Duodenal mucosa (tissue), 2 donors: ENCODE data around the gene SAA1.

Source experiments
- H3K27ac ChIP-seq: one replicate; pipeline ENCODE4 v1.7.0; 2013; ENCODE audit warnings: low read depth, low read length
- H3K27me3 ChIP-seq, 2 donors: one replicate each; pipeline ENCODE4 v1.7.0; 2013; ENCODE audit warnings: low read length in 2 of 2, control low read depth in 1 of 2; ENCODE audit not compliant: insufficient read depth in 2 of 2, control insufficient read depth in 1 of 2
- H3K36me3 ChIP-seq, 2 donors: one replicate each; pipeline ENCODE4 v1.7.0; 2013; ENCODE audit warnings: low read length in 2 of 2, control low read depth in 1 of 2; ENCODE audit not compliant: insufficient read depth in 2 of 2, control insufficient read depth in 1 of 2
- H3K4me1 ChIP-seq, 2 donors: one replicate each; pipeline ENCODE4 v1.7.0; 2013; ENCODE audit warnings: low read length in 2 of 2, control low read depth in 1 of 2; ENCODE audit not compliant: insufficient read depth in 2 of 2, control insufficient read depth in 1 of 2
- H3K4me3 ChIP-seq, 2 donors: one replicate each; pipeline ENCODE4 v1.7.0; 2013; ENCODE audit warnings: low read length in 2 of 2, low read depth in 1 of 2
- H3K9ac ChIP-seq, 2 donors: one replicate each; pipeline ENCODE4 v1.7.0; 2013; ENCODE audit warnings: low read length in 2 of 2, low read depth in 1 of 2
- H3K9me3 ChIP-seq, 2 donors: one replicate each; pipeline ENCODE4 v1.7.0; 2013; ENCODE audit warnings: low read length in 2 of 2, control low read depth in 1 of 2; ENCODE audit not compliant: control insufficient read depth in 1 of 2

The SAA1 gene

DNA sequence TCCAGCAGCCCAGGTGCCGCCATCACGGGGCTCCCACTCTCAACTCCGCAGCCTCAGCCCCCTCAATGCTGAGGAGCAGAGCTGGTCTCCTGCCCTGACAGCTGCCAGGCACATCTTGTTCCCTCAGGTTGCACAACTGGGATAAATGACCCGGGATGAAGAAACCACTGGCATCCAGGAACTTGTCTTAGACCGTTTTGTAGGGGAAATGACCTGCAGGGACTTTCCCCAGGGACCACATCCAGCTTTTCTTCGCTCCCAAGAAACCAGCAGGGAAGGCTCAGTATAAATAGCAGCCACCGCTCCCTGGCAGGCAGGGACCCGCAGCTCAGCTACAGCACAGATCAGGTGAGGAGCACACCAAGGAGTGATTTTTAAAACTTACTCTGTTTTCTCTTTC, at the start of gene SAA1:
SAA1 (plus strand) TSS at position 316 of the 400 bp plus-strand sequence. CDS start 624 bp downstream, outside the sequence.
- H3K9me3 ChIP-seq, result no peaks in the 10 kb centered on the region
- no peak within 1 kb of the TSS for H3K4me3 ChIP-seq
- no peak within 1 kb of the TSS for H3K27ac ChIP-seq
- H3K27me3 ChIP-seq, result no peaks in the 10 kb centered on the region
- H3K4me1 ChIP-seq, result peaks cover 0 to 4% of the 10 kb centered on the region in 2 donors
- no peaks in the 10 kb centered on the region for H3K36me3 ChIP-seq
- no peak within 1 kb of the TSS for H3K9ac ChIP-seq

DNA sequence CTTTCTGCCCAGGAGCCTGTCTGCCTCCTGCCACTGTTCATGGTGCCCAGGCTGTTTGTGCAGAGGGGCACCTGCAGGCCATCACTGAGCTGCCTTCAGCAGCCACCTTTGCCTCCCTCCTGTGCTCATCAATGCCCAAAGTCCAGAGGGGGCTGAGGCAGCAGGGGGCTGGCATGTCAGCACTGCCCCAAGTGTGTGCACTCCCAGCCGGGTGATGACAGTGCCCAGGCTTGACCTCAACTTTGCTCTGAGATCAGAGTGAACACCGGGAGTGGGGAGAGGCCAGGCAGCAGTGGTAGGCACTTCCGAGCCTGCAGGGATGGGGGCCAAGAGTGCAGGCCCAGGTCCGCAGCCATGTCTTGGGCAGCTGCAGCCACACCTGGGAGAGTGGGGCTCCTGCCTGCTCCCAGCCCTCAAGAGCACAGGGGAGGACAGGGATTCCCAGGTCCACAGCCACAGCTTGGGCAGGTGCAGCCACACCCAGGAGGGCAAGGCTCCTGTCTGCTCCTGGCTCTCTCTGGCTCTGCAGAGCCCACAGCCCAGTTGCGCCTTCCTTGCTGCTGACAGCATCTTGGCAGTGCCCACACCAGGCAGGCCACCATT, 44.7 kb upstream of the SAA1 start:
- Histone ChIP-seq H3K36me3 (no peaks in the 10 kb centered on the region), H3K9ac (no peak overlapping the region), H3K27me3 (no peaks in the 10 kb centered on the region), H3K27ac (no peak overlapping the region), H3K9me3 (no peaks in the 10 kb centered on the region), H3K4me1 (no peaks in the 10 kb centered on the region), H3K4me3 (no peak overlapping the region)

DNA sequence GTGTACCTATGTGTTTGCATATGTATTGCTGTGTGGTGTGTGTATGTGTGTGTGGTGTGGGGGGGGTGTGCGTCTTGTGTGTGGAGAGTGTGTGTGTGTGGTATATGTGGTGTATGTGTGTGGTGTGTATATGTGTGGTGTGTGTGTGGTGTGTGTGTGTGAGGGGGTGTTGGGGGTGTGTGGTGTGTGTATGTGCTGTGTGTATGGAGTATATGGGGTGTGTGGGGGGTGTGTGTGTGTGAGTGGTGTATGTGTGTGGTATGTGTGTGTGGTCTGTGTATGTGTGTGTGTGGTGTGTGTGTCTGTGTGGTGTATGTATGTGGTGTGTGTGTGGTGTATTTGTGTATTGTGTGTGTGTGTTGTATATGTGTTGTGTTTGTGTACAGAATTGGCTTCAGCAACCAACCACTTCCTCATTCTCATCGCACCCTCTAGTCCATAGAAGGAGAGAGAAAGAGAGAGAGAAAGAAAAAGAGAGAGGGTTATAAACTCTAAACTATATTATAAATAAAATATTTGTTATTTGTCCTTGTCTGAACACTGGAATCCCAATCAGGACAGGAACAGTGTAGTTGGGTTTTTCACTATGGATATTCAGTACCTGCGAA, 43.1 kb upstream of the SAA1 start:
- Histone ChIP-seq H3K4me3 (no peak overlapping the region), H3K27me3 (no peaks in the 10 kb centered on the region), H3K4me1 (no peaks in the 10 kb centered on the region), H3K9me3 (no peaks in the 10 kb centered on the region), H3K36me3 (no peaks in the 10 kb centered on the region), H3K27ac (no peak overlapping the region), H3K9ac (no peak overlapping the region)

DNA sequence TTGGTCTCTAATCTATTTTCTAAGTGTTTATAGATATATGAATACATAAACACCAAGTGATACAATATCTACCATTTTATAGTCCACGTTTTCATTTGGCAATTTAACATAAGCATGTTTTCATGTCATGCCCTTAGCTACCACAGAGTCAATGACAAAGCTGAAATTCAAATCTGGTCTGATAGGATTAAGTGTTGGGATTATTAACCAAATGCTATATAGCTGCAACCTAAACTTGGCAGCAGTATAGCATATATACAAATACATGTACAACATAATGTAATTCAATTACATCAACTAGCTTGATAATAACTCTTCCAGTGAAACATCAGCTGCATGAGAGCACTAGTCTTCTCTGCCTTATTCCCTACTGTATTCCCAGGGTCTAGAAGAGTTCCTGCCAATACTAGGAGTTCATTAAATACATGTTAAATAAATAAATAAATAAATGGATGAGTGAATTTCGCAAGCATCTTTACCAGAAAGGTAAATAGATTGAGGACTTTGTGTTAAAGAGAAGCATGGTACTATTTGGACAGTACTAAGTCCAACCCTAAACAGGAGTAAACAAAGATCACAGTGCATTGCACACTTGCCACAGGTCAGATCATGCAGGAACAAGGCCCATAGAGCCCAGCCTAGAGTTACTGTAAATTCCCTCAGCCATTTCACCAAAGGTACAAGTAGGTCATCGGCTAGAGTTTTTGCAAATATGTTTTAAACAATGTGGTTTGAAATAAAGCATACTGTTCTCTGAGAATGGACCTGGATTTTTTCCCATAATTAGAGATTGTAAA, 42.3 kb upstream of the SAA1 start:
- Histone ChIP-seq H3K9me3 (no peaks in the 10 kb centered on the region), H3K27me3 (no peaks in the 10 kb centered on the region), H3K4me1 (no peaks in the 10 kb centered on the region), H3K4me3 (no peak overlapping the region), H3K9ac (no peak overlapping the region), H3K27ac (no peak overlapping the region), H3K36me3 (no peaks in the 10 kb centered on the region)

DNA sequence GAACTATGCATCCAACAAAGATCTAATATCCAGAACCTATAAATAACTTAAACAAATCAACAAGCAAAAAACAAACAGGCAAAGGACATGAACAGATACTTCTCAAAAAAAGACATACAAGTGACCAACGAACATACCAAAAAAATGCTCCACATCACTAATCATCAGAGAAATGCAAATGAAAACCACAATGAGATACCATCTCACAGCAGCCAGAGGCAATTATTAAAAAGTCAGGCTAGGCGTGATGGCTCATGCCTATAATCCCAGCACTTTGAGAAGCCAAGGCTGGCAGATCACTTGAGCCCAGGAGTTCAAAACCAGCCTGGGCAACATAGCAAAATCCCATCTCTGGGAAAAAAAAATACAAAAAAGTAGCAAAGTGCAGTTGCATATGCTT, 40.2 kb upstream of the SAA1 start:
- Histone ChIP-seq H3K27me3 (no peaks in the 10 kb centered on the region), H3K27ac (no peak overlapping the region), H3K9ac (no peak overlapping the region), H3K36me3 (no peaks in the 10 kb centered on the region), H3K9me3 (no peaks in the 10 kb centered on the region), H3K4me3 (no peak overlapping the region), H3K4me1 (no peaks in the 10 kb centered on the region)

DNA sequence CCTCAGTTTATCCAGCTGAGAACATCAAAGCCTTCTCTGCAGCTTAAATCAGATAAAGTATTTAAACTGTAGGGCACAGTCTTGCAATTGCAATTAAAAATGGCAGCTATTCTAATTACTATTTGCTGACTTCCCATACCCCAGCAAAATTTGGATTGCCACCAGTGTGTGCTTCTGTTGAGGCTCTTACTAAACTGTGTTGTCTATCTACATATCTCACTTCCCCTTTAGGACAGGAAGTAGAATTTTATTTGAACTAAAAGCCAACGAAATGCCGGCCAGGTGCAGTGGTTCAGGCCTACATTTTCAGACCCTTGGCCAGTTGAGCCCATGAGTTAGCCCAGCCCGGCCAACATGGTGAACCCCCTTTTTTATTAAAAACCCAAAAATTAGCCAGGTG, 36.6 kb upstream of the SAA1 start:
- Histone ChIP-seq H3K4me1 (no peaks in the 10 kb centered on the region), H3K4me3 (no peak overlapping the region), H3K36me3 (no peaks in the 10 kb centered on the region), H3K9me3 (no peaks in the 10 kb centered on the region), H3K9ac (no peak overlapping the region), H3K27me3 (no peaks in the 10 kb centered on the region), H3K27ac (no peak overlapping the region)

DNA sequence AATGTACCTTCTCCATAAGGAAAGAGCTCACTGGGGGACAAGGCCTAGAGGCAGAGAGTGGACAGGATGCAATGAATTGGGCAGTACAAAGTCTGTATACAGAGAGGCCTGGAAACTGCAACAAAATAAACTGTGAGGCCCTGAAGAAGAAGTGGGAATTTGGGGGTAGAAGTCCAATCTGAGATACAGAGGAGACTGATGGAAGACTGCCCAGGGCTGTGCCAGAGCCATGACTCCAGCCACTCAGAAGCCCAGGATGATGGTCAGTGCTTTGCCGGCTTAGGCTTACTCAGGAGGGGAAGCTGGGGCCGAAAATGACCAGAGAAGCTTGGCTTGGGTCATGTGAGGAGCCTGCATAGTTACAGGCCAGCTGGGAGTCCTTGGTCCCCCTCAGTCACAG, 35.2 kb upstream of the SAA1 start:
- H3K27ac ChIP-seq, result no peak overlapping the region
- H3K9ac ChIP-seq, result no peak overlapping the region
- no peaks in the 10 kb centered on the region for H3K4me1 ChIP-seq
- H3K36me3 ChIP-seq, result no peaks in the 10 kb centered on the region
- H3K4me3 ChIP-seq, result no peak overlapping the region
- no peaks in the 10 kb centered on the region for H3K9me3 ChIP-seq
- H3K27me3 ChIP-seq, result no peaks in the 10 kb centered on the region

DNA sequence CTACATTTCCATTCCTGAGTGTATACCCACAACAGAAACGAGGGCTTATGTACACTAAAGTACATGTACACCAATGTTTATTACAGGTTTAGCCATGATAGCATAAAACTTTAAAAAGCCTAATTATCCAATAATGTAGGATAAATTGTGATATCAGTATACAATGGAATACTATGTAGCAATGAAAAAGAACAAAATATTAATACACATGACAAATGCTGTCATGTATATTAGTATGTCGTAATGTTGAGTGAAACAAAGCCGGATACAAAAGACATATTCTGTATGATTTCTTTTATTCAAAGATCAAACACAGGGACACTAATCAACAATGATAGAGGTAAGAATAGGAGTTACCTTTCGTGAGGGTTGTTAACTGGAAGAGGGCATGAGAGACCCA, 32.2 kb upstream of the SAA1 start:
- Histone ChIP-seq H3K27me3 (no peaks in the 10 kb centered on the region), H3K36me3 (no peaks in the 10 kb centered on the region)

DNA sequence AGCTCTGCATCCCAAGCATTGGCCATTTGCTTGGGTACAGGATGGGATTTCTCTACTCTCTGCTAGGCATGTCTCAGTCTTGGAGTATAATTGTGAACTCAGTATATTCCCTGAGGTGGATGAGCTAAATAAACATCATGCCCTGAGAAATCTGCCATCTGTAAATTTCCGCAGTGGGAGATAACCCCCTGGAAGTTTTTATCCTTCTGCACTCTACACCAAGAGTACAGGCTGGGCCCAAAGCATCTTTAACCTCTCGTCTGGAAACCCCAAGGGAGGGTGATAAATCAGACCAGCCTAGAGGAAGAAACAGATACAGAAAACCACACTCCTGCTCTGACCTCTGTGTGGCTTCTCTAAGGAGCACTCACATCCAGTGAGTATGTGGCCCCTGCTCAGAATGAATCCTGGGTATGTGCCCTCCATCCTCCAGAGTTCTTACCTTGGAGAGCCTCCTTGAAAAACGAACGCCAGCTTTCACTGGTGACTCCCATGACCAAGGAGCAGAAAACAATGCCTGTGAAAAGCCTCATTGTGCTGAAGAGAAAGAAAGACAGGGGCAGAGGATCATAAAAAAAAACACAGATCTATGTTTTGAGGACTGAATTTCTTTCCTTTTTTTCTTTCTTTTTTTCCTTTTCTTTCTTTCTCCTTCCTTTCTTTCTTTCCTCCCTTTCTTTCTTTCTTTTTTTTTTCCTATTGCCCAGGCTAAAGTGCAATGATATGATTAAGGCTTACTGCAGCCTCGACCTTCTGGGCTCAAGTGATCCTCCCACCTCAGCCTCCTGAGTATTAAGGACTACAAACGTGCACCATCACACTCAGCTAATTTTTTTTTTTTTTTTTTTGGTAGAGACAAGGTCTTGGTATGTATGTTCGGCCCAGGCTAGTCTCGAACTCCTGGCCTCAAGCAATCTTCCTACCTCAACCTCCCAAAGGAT, 30.4 kb upstream of the SAA1 start:
- H3K4me1 ChIP-seq, result no peaks in the 10 kb centered on the region
- no peaks in the 10 kb centered on the region for H3K36me3 ChIP-seq
- no peak overlapping the region for H3K9ac ChIP-seq
- no peaks in the 10 kb centered on the region for H3K9me3 ChIP-seq
- no peak overlapping the region for H3K4me3 ChIP-seq
- H3K27ac ChIP-seq, result no peak overlapping the region
- no peaks in the 10 kb centered on the region for H3K27me3 ChIP-seq

More for the DNA sequence above, 32.2 kb upstream of the SAA1 start:
- no peak overlapping the region for H3K9ac ChIP-seq
- no peak overlapping the region for H3K4me3 ChIP-seq
- no peaks in the 10 kb centered on the region for H3K4me1 ChIP-seq
- H3K27ac ChIP-seq, result no peak overlapping the region
- H3K9me3 ChIP-seq, result no peaks in the 10 kb centered on the region
